Activated CD8-positive, alpha-beta memory T cell treated with anti-CD3 and anti-CD28 coated beads, Interleukin-2, amount 50 U/mL, for 1 hour (primary cell): Measurements from ENCODE around the gene ALPG.
"Not testable (repeated sequence)": the region's sequence is repeated elsewhere in the genome, so short reads cannot be mapped to it uniquely, and the experiment has no call there.

Source experiments
- DNase-seq: peaks from one replicate; pipeline ENCODE4 v3.0.0-alpha.2; 2020; ENCODE audit errors: extremely low read depth

Gene ALPG

DNA sequence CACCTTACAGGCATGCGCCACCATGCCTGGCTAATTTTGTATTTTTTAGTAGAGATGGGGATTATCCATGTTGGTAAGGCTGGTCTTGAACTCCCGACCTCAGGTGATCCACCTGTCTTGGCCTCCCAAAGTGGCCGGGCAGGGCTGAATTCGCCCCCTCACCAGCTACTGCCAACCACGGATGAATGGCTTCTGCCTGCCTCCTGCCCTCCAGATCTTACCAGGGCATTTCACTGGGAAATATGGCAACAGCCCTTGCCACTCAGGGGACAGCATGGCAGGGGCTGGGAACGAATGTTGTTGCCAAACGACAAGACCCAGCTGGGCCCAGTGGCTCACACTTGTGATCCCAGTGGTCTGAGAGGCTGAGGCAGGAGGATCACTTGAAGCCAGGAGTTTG lies 29.9 kb upstream of the ALPG start:
- DNase-seq, result no peak

DNA sequence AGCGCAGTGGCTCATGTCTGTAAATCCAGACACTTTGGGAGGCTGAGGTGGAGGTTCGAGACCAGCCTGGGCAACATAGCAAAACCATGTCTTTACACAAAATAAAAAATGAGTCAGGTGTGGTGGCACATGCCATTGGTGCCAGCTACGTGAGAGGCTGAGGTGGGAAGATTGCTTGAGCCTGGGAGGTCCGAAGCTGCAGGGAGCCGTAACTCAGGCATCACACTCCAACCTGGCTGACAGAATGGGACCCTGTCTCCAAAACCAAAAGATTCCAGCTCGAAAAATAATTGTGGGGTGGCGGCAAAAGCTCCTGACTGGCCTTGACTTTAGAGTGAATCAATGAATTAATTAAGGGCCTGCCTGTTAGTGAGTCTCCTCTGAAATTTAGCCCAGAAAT lies 29.3 kb upstream of the ALPG start:
- no peak for DNase-seq

DNA sequence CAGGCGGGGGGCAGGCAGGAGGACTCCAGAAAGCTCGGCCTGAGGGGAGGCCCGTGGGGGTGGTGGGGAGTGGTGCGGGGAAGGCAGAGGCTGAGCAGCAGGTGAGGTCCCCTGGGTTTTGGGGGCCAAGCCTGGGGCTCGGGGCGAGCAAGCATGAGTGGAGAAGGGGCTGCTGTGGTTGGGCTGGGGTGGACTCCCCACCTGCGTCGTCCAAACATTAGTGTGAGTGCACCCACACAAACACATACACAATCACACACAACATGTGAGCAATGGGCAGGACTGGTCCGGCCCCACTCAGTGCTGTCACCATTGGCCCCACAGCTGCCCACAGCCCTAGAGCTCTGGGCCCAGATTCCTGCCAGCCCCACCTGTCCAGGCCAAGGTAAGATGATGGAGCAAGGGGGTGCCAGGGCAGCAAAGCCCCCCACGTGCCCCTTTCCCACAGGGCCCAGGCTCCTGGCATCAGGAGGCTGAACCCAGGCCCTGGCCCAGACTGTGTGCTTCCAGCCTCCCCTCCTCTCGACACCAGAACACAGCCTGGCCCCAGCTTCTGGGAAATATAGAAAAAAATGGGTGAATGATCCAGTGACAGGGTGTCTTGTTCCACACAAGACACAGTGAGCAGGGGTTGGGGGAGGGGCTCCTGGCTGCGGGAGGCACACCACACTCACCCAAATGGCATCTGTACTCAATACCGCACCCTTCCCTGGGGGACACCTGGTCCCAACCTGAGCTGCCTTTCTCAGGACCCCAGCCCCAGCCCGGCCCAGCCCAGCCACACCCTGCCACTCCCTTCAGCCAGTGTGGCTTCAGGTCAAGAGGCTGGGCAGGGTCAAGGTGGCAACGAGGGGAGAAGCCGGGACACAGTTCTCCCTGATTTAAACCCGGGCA lies 28.6 kb upstream of the ALPG start:
- DNase-seq, result no peak

DNA sequence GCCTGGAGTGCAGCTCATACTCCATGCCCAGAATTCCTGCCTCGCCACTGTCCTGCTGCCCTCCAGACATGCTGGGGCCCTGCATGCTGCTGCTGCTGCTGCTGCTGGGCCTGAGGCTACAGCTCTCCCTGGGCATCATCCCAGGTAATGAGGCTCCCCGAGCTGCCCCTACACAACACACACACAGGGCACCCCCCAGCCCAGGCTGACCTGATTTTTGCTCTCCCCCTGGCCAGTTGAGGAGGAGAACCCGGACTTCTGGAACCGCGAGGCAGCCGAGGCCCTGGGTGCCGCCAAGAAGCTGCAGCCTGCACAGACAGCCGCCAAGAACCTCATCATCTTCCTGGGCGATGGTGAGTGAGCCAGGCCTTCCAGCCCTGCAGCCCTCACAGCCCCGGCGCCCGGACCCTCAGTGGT lies 27.9 kb upstream of the ALPG start, which contains the start of gene ALPP:
TSS of gene ALPP (plus strand) at position 17 of the 417 bp plus-strand sequence. CDS start at position 69, 52 bp downstream.
- DNase-seq, result not testable (repeated sequence)

DNA sequence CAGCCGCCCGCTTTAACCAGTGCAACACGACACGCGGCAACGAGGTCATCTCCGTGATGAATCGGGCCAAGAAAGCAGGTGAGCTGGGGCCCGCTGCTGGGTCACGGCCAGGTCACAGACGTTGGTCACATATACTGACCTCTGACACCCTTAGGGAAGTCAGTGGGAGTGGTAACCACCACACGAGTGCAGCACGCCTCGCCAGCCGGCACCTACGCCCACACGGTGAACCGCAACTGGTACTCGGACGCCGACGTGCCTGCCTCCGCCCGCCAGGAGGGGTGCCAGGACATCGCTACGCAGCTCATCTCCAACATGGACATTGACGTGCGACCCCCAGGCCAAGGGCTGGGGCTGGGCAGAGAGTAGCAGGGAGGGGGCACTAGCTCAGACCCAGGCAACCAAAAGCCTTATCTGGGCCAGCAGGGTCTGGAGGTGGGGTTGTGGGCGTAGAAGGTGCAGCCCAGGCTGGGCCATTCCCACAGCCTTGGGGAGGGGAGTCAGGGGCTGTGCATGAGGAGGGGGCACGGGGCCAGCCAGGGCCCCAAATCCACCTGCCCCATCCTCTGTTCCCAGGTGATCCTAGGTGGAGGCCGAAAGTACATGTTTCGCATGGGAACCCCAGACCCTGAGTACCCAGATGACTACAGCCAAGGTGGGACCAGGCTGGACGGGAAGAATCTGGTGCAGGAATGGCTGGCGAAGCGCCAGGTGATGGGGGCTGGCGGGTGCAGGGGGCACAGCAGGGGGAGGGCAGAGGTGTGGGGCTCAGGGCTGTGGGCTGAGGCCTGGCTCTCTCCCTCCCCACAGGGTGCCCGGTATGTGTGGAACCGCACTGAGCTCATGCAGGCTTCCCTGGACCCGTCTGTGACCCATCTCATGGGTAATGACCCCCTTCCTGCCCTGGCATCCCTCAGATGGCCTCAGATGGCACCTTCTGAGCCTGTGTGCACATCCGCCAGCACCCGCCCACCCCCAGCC lies 26.7 kb upstream of the ALPG start:
- not testable (repeated sequence) for DNase-seq

DNA sequence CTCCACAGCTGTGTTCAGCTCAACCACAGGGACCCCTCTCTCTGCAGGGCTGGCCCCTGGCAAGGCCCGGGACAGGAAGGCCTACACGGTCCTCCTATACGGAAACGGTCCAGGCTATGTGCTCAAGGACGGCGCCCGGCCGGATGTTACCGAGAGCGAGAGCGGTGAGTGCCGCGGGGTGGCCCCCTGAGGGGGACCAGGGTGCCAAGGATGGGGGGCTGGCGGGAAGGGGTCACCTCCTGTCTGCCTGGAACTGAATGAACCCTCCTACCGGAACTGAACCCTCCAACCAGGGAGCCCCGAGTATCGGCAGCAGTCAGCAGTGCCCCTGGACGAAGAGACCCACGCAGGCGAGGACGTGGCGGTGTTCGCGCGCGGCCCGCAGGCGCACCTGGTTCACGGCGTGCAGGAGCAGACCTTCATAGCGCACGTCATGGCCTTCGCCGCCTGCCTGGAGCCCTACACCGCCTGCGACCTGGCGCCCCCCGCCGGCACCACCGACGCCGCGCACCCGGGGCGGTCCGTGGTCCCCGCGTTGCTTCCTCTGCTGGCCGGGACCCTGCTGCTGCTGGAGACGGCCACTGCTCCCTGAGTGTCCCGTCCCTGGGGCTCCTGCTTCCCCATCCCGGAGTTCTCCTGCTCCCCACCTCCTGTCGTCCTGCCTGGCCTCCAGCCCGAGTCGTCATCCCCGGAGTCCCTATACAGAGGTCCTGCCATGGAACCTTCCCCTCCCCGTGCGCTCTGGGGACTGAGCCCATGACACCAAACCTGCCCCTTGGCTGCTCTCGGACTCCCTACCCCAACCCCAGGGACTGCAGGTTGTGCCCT lies 25.2 kb upstream of the ALPG start:
- not testable (repeated sequence) for DNase-seq

DNA sequence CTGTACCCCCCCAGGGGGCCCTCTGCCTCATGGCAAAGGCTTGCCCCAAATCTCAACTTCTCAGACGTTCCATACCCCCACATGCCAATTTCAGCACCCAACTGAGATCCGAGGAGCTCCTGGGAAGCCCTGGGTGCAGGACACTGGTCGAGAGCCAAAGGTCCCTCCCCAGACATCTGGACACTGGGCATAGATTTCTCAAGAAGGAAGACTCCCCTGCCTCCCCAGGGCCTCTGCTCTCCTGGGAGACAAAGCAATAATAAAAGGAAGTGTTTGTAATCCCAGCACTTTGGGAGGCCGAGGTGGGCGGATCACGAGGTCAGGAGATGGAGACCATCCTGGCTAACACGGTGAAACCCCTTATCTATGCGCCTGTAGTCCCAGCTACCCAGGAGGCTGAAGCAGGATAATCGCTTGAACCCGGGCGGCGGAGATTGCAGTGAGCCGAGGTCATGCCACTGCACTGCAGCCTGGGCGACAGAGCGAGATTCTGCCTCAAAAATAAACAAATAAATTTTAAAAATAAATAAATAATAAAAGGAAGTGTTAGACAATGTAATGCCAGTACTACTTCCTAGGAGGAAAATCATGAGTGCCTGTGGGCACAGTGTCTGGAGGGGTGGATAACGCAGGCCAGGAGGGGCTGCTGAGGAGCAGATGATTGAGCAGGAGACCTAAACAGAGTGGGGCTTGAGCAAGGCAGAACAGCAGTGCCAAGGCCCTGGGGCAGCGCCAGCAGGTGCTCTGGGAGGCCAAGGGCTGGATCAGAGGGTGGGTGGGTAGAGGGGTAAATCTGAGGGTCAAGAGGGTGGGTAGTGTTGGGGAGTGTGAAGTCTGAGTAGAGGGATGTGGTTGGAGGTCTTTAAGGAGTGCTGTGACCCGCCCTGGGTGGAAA lies 24.1 kb upstream of the ALPG start:
- no peak for DNase-seq

DNA sequence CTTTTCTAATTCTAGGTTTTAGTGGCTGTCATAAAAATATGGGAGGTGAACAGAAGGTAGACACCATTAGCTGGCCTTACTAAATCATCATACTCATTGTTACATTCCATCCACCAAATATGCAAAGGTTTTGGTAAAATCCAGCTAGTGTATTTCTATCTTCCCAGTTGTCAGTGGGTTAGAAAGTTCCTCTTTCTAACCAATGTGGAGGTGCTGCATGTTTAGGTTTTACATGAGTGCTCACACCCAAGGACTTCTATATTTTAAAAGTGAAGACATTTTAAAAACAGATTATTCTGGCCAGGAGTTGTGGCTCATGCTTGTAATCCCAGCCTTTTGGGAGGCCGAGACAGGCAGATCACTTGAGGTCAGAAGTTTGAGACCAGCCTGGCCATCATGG lies 22.2 kb upstream of the ALPG start:
- no peak for DNase-seq

DNA sequence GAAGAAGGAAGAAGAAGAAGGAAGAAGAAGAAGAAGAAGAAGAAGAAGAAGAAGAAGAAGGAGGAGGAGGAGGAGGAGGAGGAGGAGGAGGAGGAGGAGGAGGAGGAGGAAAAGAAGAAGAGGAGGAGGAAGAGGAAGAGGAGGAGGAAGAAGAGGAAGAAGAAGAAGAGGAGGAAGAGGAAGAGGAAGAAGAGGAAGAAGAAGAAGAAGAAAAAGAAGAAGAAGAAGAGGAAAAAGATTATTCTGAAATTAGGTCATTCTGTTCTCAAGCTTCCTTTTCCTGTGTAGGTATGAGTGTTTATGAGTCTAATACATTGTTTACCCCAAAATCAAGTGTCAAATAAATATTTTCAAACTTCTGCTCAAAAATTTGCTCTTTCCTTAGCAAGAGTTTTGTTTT lies 21.6 kb upstream of the ALPG start:
- not testable (repeated sequence) for DNase-seq

DNA sequence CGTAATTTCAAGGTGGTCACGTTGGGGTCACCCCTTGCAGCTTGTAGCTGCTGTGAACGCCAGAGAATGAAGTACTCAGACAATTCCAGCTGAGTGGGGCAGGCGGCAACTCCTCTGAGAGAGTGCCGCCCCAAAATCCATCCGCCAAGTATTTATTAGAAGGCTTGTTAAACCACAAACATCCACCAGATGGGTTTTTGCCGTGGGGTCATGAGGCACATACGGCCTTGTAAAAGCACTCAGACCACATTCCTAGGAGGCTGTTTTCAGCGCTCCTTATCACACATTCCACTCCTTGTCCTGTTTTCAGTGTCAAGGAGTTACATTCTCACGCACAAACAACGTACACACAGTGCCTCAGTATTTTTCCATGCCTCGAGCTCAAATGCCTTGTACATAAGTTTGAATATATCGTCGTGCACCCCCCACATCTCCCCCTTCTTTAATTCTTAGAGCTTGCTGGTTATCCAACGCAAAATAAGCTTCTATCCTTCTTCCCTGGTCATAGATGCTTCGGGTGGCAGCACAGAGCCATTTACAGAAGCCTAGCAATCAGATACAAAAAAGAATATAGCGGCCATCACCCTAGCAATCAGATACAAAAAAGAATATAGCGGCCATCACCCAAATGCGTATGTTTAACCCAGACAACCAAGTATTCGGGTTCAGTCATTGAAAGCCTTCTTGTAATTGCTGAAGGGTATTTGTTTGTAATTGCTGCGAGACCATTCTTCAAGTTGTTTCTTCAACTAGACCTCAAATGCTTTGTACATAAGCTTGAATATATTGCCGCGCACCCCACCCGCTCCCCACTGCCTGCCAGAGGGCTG lies 20.8 kb upstream of the ALPG start:
- DNase-seq, result no peak

DNA sequence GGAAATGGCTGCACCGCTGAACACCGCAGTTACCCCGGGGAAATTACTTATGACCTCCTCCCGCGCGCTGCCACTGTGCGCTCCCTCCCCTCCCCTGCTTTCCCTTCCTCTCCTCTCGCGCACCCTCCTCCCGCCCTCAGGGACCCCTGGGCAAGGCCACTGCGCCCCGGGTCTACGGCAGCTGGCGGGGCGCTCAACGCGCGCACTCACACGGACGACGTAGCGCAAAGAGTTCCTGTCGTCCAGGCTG lies 20.2 kb upstream of the ALPG start:
- DNase-seq, result no peak

DNA sequence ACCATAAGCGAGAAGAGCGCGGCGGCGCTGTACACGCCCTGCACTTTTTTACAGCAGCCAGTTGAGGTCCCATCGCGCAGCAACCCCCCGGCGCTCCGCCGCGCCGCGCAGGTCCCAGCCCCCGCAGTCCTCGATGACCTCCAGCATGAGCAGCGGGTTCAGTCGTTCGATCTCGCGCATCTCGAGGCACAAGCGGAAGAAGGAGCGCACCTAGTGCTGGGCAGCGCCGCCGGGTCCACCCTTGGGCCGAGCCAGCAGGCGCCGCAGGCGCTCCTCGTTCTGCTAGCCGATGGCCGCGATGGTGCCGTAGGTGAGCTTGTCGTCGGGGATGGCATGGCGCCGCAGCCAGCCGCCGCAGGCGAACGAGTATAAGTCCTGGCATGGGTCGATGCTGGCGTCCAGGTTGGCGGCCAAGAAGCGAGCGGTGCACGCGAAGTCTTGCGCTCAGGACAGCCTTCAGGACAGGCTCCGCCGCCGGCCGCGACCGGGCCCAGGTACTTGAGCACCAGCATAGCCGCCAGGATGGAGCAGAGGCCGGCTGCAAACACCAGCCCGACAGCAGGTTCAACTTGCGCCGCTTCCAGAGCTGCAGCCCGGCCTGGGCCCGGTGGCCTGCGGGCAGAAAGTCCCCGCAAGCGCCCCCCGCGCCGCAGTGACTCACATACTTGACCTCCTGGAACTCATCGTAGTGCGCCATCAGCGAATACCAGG lies 19.7 kb upstream of the ALPG start:
- DNase-seq, result no peak

DNA sequence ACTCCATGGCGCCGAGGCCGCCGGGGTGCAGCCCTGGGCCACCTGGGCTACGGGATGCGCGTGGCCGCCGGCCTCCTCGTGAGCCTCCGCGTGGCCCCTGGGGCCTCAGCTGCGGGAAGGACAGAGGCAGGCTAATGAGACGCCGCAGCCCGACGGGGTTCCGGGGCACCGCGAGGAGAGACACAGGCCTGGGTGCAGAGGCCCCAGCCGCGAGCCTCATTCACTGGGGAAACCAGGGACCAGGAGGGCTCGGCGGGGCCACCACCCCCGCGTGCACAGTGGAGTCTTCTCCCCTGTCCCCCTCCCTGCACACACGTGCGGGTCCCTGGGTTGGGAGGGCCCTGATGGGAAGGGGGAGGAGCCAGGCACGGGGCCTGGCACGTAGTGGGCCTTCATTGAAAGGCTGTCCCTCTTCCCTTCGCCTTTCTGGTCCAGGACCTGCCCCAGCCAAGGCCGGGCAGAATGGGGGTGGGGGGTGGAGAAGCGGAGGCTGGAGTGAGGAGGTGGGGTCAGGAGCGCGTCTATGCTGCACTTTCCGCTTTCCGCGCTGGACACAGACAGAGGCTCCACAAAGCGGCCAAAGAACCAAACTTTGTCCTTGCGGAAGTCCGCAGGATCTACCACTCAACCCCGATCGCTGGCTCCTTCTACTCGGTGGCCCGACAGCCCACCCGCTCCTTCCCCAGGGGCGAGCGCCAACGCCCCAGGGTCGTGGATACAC lies 19.0 kb upstream of the ALPG start:
- DNase-seq, result no peak

DNA sequence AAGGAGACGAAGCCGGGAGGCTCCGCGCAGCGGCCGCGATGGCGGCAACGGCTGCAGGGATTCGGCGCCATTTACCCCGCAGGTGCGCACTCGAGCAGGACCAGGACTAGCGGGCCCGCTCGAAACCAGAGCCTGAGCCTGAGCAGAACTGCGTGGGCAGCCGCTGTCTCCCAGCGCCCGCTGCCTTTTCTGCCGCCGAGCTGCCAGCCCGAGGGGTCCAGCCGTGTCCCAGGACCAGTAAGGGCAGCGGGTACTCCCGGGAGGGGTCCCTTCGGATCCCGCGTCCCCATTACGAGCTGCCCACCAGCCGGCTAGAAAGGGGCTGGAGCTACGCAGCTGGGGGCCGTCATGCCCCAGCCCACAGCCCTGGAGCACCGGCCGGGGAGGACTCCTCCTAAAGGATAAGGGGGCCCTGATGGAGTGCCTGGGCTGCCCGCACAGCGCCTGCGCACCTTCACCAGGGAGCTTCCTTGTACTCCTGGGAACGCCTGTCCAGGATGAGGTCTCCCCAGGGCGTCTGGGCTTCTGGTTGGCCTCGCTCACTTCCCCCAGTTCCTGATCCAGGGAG lies 18.2 kb upstream of the ALPG start:
- no peak for DNase-seq

DNA sequence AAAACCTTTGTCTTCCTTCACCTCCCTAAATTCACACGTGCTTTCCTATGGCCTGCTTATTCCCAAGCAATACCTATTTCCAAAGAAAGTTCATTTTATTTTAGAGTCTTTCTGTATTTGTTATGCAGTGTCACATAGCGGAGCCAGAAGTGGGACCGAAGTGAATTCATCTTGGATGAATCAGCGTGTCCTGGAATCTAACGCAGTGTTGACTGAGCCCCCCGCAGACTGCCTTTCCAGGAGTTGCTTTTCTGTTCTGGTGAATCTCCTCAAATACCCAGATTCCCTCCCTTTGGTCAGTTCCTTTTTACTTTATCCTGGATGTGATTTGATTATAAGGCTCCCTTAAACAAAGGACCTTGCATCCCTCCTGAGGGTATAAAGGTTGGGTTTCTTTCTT lies 17.3 kb upstream of the ALPG start:
- no peak for DNase-seq

DNA sequence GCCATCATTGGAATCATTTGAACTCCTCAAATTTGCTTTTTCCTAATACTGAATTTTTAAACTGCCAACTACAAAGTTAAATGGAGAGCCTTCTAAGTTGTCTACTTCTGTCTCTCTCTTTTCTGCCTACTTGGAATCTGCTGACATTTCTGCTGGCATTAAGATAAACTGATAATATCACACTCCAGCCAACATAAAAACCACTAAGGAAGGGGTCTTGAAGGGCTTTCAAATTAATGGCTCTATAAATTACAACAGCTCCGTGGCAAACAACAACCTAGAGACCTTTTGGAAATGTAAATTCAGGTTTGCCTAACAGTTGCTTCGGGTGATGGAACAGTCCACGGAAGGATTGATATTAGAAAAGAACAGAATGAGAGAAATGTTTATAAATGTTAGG lies 16.0 kb upstream of the ALPG start:
- no peak for DNase-seq

DNA sequence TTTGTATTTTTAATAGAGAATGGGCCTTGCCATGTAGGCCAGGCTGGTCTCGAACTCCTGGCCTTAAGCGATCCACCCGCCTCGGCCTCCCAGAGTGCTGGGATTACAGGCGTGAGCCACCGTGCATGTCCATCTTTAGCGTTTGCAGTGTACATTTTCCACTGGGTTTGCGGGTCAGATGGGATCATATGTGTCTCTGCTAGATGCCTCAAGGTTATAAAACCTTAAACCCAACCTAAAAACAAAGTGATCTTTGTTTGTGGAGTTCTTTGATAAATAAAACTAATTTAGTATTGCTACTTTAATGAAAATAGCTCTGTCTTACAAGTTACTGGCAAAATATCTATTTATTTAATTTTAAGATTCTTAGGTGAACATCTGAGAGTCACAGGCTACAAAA lies 13.1 kb upstream of the ALPG start:
- no peak for DNase-seq

DNA sequence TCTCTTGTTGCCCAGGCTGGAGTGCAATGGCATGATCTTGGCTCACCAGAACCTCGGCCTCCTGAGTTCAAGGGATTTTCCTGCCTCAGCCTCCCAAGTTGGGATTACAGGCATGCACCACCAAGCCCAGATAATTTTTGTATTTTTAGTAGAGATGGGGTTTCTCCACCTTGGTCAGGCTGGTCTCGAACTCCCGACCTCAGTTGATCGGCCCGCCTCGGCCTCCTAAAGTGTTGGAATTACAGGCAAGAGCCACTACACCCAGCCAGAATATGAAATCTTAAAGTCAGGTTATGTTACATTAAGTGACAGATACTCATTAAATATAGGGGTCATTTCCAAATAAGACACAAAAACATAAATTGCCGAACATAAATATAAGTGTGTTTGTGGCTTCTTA lies 12.2 kb upstream of the ALPG start:
- DNase-seq, result not testable (repeated sequence)
